ENCODE data around the gene ATP6V0A4.

Gene ATP6V0A4

GRCh38 chr7:138656952-138657351 lies 141.0 kb downstream of the ATP6V0A4 start:
- no peak for DNase-seq
